GM21576 (cell line): ENCODE measurements around the gene BTF3L4.
"Not testable (repeated sequence)": the region's sequence is repeated elsewhere in the genome, so short reads cannot be mapped to it uniquely, and the experiment has no call there.

Source experiments
- ATAC-seq: cut with Tn5 transposase; IDR thresholded peaks from one replicate; pipeline ENCODE4 v1.9.1; 2021; ENCODE audit warnings: mild to moderate bottlenecking, moderate library complexity; ENCODE audit not compliant: unreplicated experiment

Gene BTF3L4

GRCh38 chr1:52056163-52056936 lies at the start of gene BTF3L4:
TSS of gene BTF3L4 (plus strand) at chr1:52056295. CDS start at chr1:52059848, 3,553 bp downstream.
- peak; percentile 66 for ATAC-seq

- ATAC-seq: no peak
These were observed 48.7 kb upstream of the BTF3L4 start for GRCh38 chr1:52007215-52008002.

- ATAC-seq: no peak
These were observed 47.9 kb upstream of the BTF3L4 start for GRCh38 chr1:52008071-52008809.

- ATAC-seq: no peak
These were observed 34.0 kb upstream of the BTF3L4 start for GRCh38 chr1:52022133-52022532.

- ATAC-seq: no peak
These were observed 29.8 kb upstream of the BTF3L4 start for GRCh38 chr1:52026278-52026677.

- no peak for ATAC-seq
These were observed 27.8 kb upstream of the BTF3L4 start for GRCh38 chr1:52028328-52028727.

GRCh38 chr1:52028839-52029238 lies 27.3 kb upstream of the BTF3L4 start:
- not testable (repeated sequence) for ATAC-seq

GRCh38 chr1:52032124-52032784 lies 23.8 kb upstream of the BTF3L4 start:
- no peak for ATAC-seq

GRCh38 chr1:52032785-52033131 lies 23.3 kb upstream of the BTF3L4 start:
- ATAC-seq: no peak

- peak; percentile 79 for ATAC-seq
These were observed 22.7 kb upstream of the BTF3L4 start, which contains the start of gene KTI12 for GRCh38 chr1:52033190-52034049. TSS of gene KTI12 (minus strand) at chr1:52033810. CDS start at chr1:52033761, 49 bp downstream.

- no peak for ATAC-seq
These were observed 22.1 kb upstream of the BTF3L4 start for GRCh38 chr1:52034050-52034384.

- ATAC-seq: no peak
These were observed 18.7 kb upstream of the BTF3L4 start for GRCh38 chr1:52037402-52037814.

GRCh38 chr1:52037909-52038308 lies 18.2 kb upstream of the BTF3L4 start:
- no peak for ATAC-seq

- ATAC-seq: no peak
These were observed 14.4 kb upstream of the BTF3L4 start for GRCh38 chr1:52041551-52042185.

GRCh38 chr1:52045236-52045635 lies 10.9 kb upstream of the BTF3L4 start:
- ATAC-seq: no peak

GRCh38 chr1:52045666-52046195 lies 10.4 kb upstream of the BTF3L4 start:
- not testable (repeated sequence) for ATAC-seq

- not testable (repeated sequence) for ATAC-seq
These were observed 6.8 kb upstream of the BTF3L4 start for GRCh38 chr1:52049337-52049736.

GRCh38 chr1:52053862-52054261 lies 2.2 kb upstream of the BTF3L4 start:
- no peak for ATAC-seq

GRCh38 chr1:52054496-52055065 lies 1.5 kb upstream of the BTF3L4 start:
- ATAC-seq: no peak
